Hepatocyte (in vitro differentiated cells): Measurements from ENCODE around the gene MCRIP2. TPM values are rescaled to one million over a fixed set of nuclear protein-coding genes. Genes with fewer than 3 reads are reported as not detected.
A peak's percentile ranks its signal among the peaks of the same experiment; 100 is the strongest.

Source experiments
- DNase-seq: peaks from one replicate; pipeline ENCODE4 v3.0.0-alpha.2; 2016; ENCODE audit warnings: low spot score
- H2AFZ ChIP-seq: fragments of 200-600 bp; sonication (generic); 2 replicates; pipeline ENCODE4 v1.6.0; 2016; ENCODE audit warnings: antibody characterized with exemption, mild to moderate bottlenecking
- H3K27ac ChIP-seq: fragments of 200-600 bp; sonication (generic); 2 replicates; pipeline ENCODE4 v1.5.1; 2016; ENCODE audit warnings: mild to moderate bottlenecking
- H3K27me3 ChIP-seq: fragments of 200-600 bp; sonication (generic); 2 replicates; pipeline ENCODE4 v1.6.1; 2016
- H3K36me3 ChIP-seq: fragments of 200-600 bp; sonication (generic); replicated peaks from 2 replicates; pipeline ENCODE4 v1.5.1; 2016; ENCODE audit warnings: low read depth; ENCODE audit not compliant: insufficient read depth
- H3K4me1 ChIP-seq: fragments of 200-600 bp; sonication (generic); 2 replicates; pipeline ENCODE4 v1.5.1; 2016; ENCODE audit warnings: mild to moderate bottlenecking, moderate library complexity; ENCODE audit not compliant: insufficient read depth
- H3K4me2 ChIP-seq: fragments of 200-600 bp; sonication (generic); 2 replicates; pipeline ENCODE4 v1.6.0; 2016
- H3K4me3 ChIP-seq: fragments of 200-600 bp; sonication (generic); 2 replicates; pipeline ENCODE4 v1.5.1; 2016; ENCODE audit warnings: mild to moderate bottlenecking
- H3K79me2 ChIP-seq: fragments of 200-600 bp; sonication (generic); 2 replicates; pipeline ENCODE4 v1.6.0; 2017; ENCODE audit warnings: mild to moderate bottlenecking
- H3K9me2 ChIP-seq: fragments of 200-600 bp; sonication (generic); replicated peaks from 2 replicates; pipeline ENCODE4 v1.6.0; 2017; ENCODE audit warnings: mild to moderate bottlenecking; ENCODE audit not compliant: insufficient read depth
- H3K9me3 ChIP-seq: fragments of 200-600 bp; sonication (generic); 2 replicates; pipeline ENCODE4 v1.5.1; 2016; ENCODE audit warnings: low read depth, mild to moderate bottlenecking
- H4K20me1 ChIP-seq: fragments of 200-600 bp; sonication (generic); 2 replicates; pipeline ENCODE4 v1.6.0; 2016; ENCODE audit warnings: mild to moderate bottlenecking; ENCODE audit not compliant: insufficient read depth, poor library complexity, severe bottlenecking
- CTCF ChIP-seq: fragments of 200-600 bp; sonication (generic); IDR thresholded peaks from 2 replicates; pipeline ENCODE4 v1.5.1; 2016; ENCODE audit warnings: antibody characterized with exemption, mild to moderate bottlenecking; ENCODE audit not compliant: poor library complexity
- EZH2 ChIP-seq: fragments of 200-600 bp; sonication (generic); IDR thresholded peaks from 2 replicates; pipeline ENCODE4 v1.6.1; 2016; ENCODE audit warnings: antibody characterized with exemption, mild to moderate bottlenecking, borderline replicate concordance
- EZH2phosphoT487 ChIP-seq: fragments of 200-600 bp; sonication (generic); IDR thresholded peaks from one replicate; pipeline ENCODE4 v1.6.1; 2018; ENCODE audit warnings: antibody characterized with exemption, mild to moderate bottlenecking, low read depth, moderate library complexity; ENCODE audit not compliant: unreplicated experiment, severe bottlenecking
- WGBS: methylation state at CpG from one replicate; pipeline ENCODE4 v1.1.6; 2016; ENCODE audit warnings: low lambda C conversion rate; ENCODE audit errors: missing lambda C conversion rate; 5-methylcytosine and 5-hydroxymethylcytosine counted together
- polyA plus RNA-seq: library from polyadenylated mRNA; unstranded; fragments of >200 nt; fragmentation: Nextera tagmentation; extraction: Ambion mirVana; gene quantifications from 2 replicates; pipeline ENCODE4 v1.2.1, GENCODE V29; 2016
- total RNA-seq: library from RNA; depleted of rRNA; stranded (reverse); fragments of >200 nt; gene quantifications from 2 replicates; pipeline ENCODE4 v1.2.3, GENCODE V29; 2014

The MCRIP2 gene
- total and polyA plus RNA-seq, 2 experiments from 2014 or later: 43.0 to 100 TPM

GRCh38 chr16:685967-686366 lies 44.3 kb downstream of the MCRIP2 start:
- 88% methylated on average over 8 of the region's 10 CpGs for WGBS
- Histone ChIP-seq H3K27ac (no peak overlapping the region), H3K79me2 (peaks cover 45% of the 10 kb centered on the region), H3K36me3 (no peaks in the 10 kb centered on the region), H3K4me3 (no peak overlapping the region), H3K9me3 (no peaks in the 10 kb centered on the region), H4K20me1 (peaks cover 22% of the 10 kb centered on the region), H3K27me3 (no peaks in the 10 kb centered on the region), H3K4me1 (peaks cover 33% of the 10 kb centered on the region), H3K9me2 (no peaks in the 10 kb centered on the region), H2AFZ (no peak overlapping the region), H3K4me2 (no peak overlapping the region)
- TF ChIP-seq CTCF: peak; percentile 25
- TF ChIP-seq EZH2phosphoT487: no peak
- no peak for TF ChIP-seq EZH2
- DNase-seq: peak; percentile 53

GRCh38 chr16:686459-687260 lies 45.0 kb downstream of the MCRIP2 start:
- Histone ChIP-seq H2AFZ (no peak overlapping the region), H3K4me3 (no peak overlapping the region), H3K9me2 (no peaks in the 10 kb centered on the region), H4K20me1 (peaks cover 15% of the 10 kb centered on the region), H3K4me1 (peaks cover 26% of the 10 kb centered on the region), H3K27ac (no peak overlapping the region), H3K9me3 (no peaks in the 10 kb centered on the region), H3K27me3 (peaks cover 1% of the 10 kb centered on the region), H3K4me2 (no peak overlapping the region), H3K79me2 (peaks cover 38% of the 10 kb centered on the region), H3K36me3 (no peaks in the 10 kb centered on the region)
- TF ChIP-seq EZH2phosphoT487 (no peak), EZH2 (no peak), CTCF (no peak)
- WGBS: 98% methylated on average over 48 of the region's 51 CpGs
- DNase-seq: no peak

GRCh38 chr16:687499-687898 lies 45.9 kb downstream of the MCRIP2 start:
- Histone ChIP-seq H3K4me3 (no peak overlapping the region), H3K79me2 (peaks cover 29% of the 10 kb centered on the region), H3K27ac (no peak overlapping the region), H3K27me3 (peaks cover 9% of the 10 kb centered on the region), H2AFZ (no peak overlapping the region), H3K4me1 (peaks cover 23% of the 10 kb centered on the region), H3K9me3 (no peaks in the 10 kb centered on the region), H3K9me2 (no peaks in the 10 kb centered on the region), H4K20me1 (peaks cover 7% of the 10 kb centered on the region), H3K4me2 (no peak overlapping the region), H3K36me3 (no peaks in the 10 kb centered on the region)
- 98% methylated on average over 19 of the region's 19 CpGs for WGBS
- TF ChIP-seq EZH2phosphoT487: no peak
- TF ChIP-seq EZH2: no peak
- no peak for TF ChIP-seq CTCF
- DNase-seq: no peak
